PFSK-1 (cell line): Measurements from ENCODE around the gene FOXJ3.

Experiments
- FOXP2 ChIP-seq: optimal IDR thresholded peaks from 2 replicates; pipeline ENCODE3; 2011; ENCODE audit warnings: borderline replicate concordance, control low read depth, inconsistent platforms; ENCODE audit not compliant: insufficient read depth; ENCODE audit errors: extremely low read length, extremely low read depth
- POLR2AphosphoS5 ChIP-seq: IDR thresholded peaks from 2 replicates; pipeline ENCODE4 v1.6.1; 2012; ENCODE audit warnings: low read depth, mild to moderate bottlenecking, control low read depth, low read length, moderate library complexity
- SIN3A ChIP-seq: IDR thresholded peaks from 2 replicates; pipeline ENCODE4 v1.6.1; 2012; ENCODE audit warnings: mild to moderate bottlenecking, low read length, moderate library complexity, borderline replicate concordance; ENCODE audit not compliant: insufficient read depth
- TAF1 ChIP-seq: IDR thresholded peaks from 2 replicates; pipeline ENCODE4 v1.6.1; 2012; ENCODE audit warnings: low read length, control low read depth, borderline replicate concordance; ENCODE audit not compliant: insufficient read depth
- TF ChIP-seq, protein P1 (sequence below), 2 experiments: IDR thresholded peaks; 2 replicates each; pipeline versions ENCODE4 v1.6.1 to v1.8.0; 2011 to 2012; ENCODE audit warnings: low read depth in 2 of 2, low read length in 2 of 2, control low read depth in 1 of 2, inconsistent platforms in 1 of 2, mild to moderate bottlenecking in 1 of 2, moderate library complexity in 1 of 2; ENCODE audit not compliant: insufficient read depth in 1 of 2

DNA sequence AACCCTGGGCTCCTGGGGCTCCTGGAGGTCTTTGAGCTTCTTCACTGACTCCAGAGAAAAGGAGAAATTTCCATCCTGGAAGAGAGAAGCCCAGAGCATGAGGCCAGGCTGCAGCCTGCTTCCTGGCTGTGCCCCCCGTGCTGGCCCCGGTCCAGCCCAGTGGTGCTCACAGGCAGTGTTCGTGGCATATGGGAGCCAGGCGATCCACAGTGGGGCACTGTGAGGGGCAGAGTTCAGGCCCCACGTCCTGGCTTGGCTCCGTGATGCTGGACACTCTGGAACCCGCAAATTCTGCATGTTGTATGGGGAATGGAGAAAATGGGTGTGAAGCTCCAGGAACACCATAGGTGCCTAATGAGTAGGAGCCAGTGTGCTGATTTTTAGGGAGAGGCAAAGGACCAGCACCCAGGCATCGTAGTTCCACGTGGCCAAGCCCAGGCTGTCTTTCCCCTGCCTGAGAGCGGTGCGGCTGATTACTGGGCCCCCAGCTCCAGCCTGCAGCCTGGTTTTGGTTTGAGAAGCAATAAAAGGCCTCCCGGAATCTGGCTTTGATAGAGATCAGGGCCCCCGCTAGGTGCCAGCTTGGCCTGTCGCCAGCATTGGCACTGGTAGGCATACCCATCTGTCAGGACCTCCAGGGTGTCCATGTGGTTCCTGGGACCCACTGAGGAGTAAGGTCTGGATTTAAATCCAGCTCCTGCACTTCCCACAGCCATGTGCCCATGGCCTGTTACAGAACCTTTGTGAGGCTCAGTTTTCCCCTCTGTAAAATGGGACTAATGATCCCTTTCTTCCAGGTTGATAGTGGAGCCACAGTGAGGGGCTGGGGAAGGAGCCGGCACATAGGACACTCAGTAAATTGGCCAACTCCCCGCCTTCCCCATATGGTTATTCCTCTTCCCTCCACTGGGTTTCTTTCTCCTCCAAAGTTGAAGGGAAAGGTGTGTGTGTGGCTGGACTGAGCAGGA, 171.2 kb downstream of the FOXJ3 start:
- TF ChIP-seq FOXP2 (no peak), SIN3A (no peak), TAF1 (no peak), POLR2AphosphoS5 (no peak)
- TF ChIP-seq, protein P1, sequence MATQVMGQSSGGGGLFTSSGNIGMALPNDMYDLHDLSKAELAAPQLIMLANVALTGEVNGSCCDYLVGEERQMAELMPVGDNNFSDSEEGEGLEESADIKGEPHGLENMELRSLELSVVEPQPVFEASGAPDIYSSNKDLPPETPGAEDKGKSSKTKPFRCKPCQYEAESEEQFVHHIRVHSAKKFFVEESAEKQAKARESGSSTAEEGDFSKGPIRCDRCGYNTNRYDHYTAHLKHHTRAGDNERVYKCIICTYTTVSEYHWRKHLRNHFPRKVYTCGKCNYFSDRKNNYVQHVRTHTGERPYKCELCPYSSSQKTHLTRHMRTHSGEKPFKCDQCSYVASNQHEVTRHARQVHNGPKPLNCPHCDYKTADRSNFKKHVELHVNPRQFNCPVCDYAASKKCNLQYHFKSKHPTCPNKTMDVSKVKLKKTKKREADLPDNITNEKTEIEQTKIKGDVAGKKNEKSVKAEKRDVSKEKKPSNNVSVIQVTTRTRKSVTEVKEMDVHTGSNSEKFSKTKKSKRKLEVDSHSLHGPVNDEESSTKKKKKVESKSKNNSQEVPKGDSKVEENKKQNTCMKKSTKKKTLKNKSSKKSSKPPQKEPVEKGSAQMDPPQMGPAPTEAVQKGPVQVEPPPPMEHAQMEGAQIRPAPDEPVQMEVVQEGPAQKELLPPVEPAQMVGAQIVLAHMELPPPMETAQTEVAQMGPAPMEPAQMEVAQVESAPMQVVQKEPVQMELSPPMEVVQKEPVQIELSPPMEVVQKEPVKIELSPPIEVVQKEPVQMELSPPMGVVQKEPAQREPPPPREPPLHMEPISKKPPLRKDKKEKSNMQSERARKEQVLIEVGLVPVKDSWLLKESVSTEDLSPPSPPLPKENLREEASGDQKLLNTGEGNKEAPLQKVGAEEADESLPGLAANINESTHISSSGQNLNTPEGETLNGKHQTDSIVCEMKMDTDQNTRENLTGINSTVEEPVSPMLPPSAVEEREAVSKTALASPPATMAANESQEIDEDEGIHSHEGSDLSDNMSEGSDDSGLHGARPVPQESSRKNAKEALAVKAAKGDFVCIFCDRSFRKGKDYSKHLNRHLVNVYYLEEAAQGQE (IDR thresholded peaks at IDR 0.05; ENCODE audit: insufficient read depth in 1 of 2, low read depth in 2 of 2, low read length in 2 of 2) = no peak
